Measurements from ENCODE around the gene NTNG1. TPM values are rescaled to one million over a fixed set of nuclear protein-coding genes. Genes with fewer than 3 reads are reported as not detected.

Gene NTNG1
- total and polyA plus RNA-seq, 2 of the 8 experiments (the other 6 are each of a cell fraction or from before 2014, with no cell fraction given), result 1.2 to 4.1 TPM

- no peak overlapping the region for H2BK120ac ChIP-seq (replicated peaks; ENCODE audit: low read depth, low read length)
- no peak overlapping the region for H2BK20ac ChIP-seq (ENCODE audit: low read length)
- H3K79me2 ChIP-seq (ENCODE audit: control insufficient read depth in 1 of 2, insufficient read depth in 2 of 2, low read length in 2 of 2), result no peaks in the 10 kb centered on the region
- H3K4ac ChIP-seq (replicated peaks; ENCODE audit: insufficient read length, low read depth, low read length), result no peak overlapping the region
- no peak overlapping the region for H2AFZ ChIP-seq (ENCODE audit: low read length)
- H4K20me1 ChIP-seq (replicated peaks in 1 of 2; ENCODE audit: control insufficient read depth in 1 of 2, insufficient read depth in 2 of 2, low read length in 2 of 2), result no peaks in the 10 kb centered on the region
- H3K36me3 ChIP-seq (ENCODE audit: control insufficient read depth in 2 of 4, insufficient read depth in 4 of 4, low read length in 3 of 4), result no peaks in the 10 kb centered on the region
- H4K5ac ChIP-seq (ENCODE audit: insufficient read length, low read depth, low read length), result no peak overlapping the region
- no peaks in the 10 kb centered on the region; the same call in 1 of the 2 replicates for H3K23me2 ChIP-seq (ENCODE audit: low read depth, low read length)
- ChIA-PET CTCF (ENCODE audit: partially characterized antibody) (interaction anchor here (0.8 to 5.9 kb wide), 3 partner anchors 9 to 257 kb away, joined by 3 to 69 read pairs (median 4); no protein-coding TSS in a partner anchor), POLR2A (ENCODE audit: partially characterized antibody) (no interaction called here)
- H3K4me2 ChIP-seq (ENCODE audit: insufficient read depth in 1 of 2, low read depth in 2 of 2, low read length in 2 of 2), result no peak overlapping the region
- WGBS, 2 experiments (ENCODE audit: extremely low coverage in 1 of 2, insufficient coverage in 1 of 2, insufficient read length in 1 of 2, insufficient replicate concordance in 2 of 2, low coverage in 1 of 2, low lambda C conversion rate in 2 of 2, missing lambda C conversion rate in 1 of 2), result 86% methylated on average over 4 of the region's 4 CpGs; no CpG with 5 or more reads in 1 of the 2 experiments
- no peak overlapping the region for H3K23ac ChIP-seq (ENCODE audit: insufficient read length)
- no peak for DNase-seq (ENCODE audit: low read depth in 1 of 2, low spot score in 2 of 2)
- no peak overlapping the region for H4K91ac ChIP-seq (replicated peaks; ENCODE audit: insufficient read length, low read length)
- FAIRE-seq, result no peak
- no peak overlapping the region for H3K4me3 ChIP-seq (ENCODE audit: extremely low read depth in 1 of 4, insufficient read depth in 2 of 4, low read depth in 3 of 4, low read length in 4 of 4)
- no peaks in the 10 kb centered on the region for H3K9me3 ChIP-seq (ENCODE audit: insufficient read depth in 2 of 2, low read depth in 1 of 2, low read length in 1 of 2)
- no peaks in the 10 kb centered on the region; a peak in 1 of 7 replicates for H3K4me1 ChIP-seq (replicated peaks in 1 of 4; ENCODE audit: control insufficient read depth in 3 of 4, insufficient read depth in 4 of 4, low read length in 3 of 4)
- no peak overlapping the region for H3K14ac ChIP-seq (ENCODE audit: insufficient read length)
- H2BK5ac ChIP-seq (ENCODE audit: low read depth, low read length), result no peak overlapping the region
- H2BK12ac ChIP-seq (ENCODE audit: low read depth, low read length), result no peak overlapping the region
- H4K8ac ChIP-seq (ENCODE audit: extremely low read depth, insufficient read depth, low read length), result no peak overlapping the region
- H3K56ac ChIP-seq (replicated peaks; ENCODE audit: insufficient read length, low read depth, low read length), result no peak overlapping the region
- H2AK5ac ChIP-seq (ENCODE audit: low read depth, low read length), result no peak overlapping the region
- no peak overlapping the region for H3K9ac ChIP-seq (replicated peaks in 1 of 4; ENCODE audit: extremely low read depth in 1 of 4, low read depth in 3 of 4, low read length in 3 of 4)
- no peaks in the 10 kb centered on the region for H3K27me3 ChIP-seq (replicated peaks in 1 of 4; ENCODE audit: control insufficient read depth in 3 of 4, extremely low read depth in 1 of 4, insufficient read depth in 3 of 4, low read length in 3 of 4)
- no peak overlapping the region for H3K18ac ChIP-seq (ENCODE audit: extremely low read depth, low read length)
- H3K79me1 ChIP-seq (ENCODE audit: low read depth, low read length), result no peaks in the 10 kb centered on the region
- H2BK15ac ChIP-seq (ENCODE audit: low read length), result no peak overlapping the region
- H3K27ac ChIP-seq (ENCODE audit: low read depth, low read length), result no peak overlapping the region
- TF ChIP-seq EGR1 (IDR thresholded peaks at IDR 0.05; ENCODE audit: borderline replicate concordance, low read depth, low read length) (no peak), ATF2 (IDR thresholded peaks at IDR 0.05; ENCODE audit: low read length) (no peak)
Measured at GRCh38 chr1:107272321-107272720, 131.5 kb downstream of the NTNG1 start.
